ENCODE data around the gene LRRC28.

Gene LRRC28

DNA sequence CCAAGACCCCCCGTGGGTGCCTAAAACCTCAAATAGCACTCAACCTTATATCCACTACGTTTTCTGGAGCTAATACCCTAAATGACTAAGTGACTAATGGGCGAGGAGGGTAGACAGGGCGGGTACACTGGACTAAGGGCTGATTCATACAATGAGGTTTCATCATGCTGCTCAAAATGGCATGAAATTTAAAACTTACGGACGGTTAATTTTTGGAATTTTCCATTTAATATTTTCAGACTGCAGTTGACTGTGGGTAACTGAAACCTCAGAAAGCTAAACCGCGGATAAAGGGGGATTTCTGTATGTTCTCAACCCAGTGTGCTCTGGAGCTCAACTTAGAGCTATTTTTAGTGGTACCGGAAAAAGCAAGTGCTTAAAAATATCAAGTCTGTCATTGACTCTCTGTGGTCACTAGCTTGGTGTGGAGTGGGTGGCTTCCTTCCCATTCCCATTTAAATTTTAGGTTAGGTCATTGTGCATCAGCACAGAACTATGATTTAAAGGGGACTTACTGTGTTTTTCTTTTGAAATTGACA is 72.9 kb downstream of the LRRC28 start:
- DNase-seq (ENCODE audit: low read depth) = peak; percentile 65
- H3K4me3 ChIP-seq (ENCODE audit: low read depth, low read length) = no peak overlapping the region

DNA sequence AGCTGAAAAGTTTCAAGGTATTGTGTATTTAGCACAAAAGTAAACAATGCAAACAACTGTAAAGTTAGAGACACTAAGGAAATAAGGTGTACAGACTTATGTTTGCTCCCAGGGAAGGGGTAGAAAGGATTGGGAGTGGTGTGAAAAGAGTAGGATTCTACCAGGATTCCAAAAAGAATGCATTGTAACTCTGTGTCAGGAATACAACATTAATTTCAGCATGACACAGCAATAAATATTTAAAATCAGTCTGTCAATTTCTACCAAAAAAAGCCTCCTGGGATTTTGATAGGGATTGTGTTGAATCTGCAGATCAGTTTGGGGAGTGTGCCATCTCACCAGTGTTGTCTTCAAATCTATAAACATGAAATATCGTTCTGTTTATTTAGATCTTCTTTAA is 73.4 kb downstream of the LRRC28 start:
- TF ChIP-seq, protein P1, sequence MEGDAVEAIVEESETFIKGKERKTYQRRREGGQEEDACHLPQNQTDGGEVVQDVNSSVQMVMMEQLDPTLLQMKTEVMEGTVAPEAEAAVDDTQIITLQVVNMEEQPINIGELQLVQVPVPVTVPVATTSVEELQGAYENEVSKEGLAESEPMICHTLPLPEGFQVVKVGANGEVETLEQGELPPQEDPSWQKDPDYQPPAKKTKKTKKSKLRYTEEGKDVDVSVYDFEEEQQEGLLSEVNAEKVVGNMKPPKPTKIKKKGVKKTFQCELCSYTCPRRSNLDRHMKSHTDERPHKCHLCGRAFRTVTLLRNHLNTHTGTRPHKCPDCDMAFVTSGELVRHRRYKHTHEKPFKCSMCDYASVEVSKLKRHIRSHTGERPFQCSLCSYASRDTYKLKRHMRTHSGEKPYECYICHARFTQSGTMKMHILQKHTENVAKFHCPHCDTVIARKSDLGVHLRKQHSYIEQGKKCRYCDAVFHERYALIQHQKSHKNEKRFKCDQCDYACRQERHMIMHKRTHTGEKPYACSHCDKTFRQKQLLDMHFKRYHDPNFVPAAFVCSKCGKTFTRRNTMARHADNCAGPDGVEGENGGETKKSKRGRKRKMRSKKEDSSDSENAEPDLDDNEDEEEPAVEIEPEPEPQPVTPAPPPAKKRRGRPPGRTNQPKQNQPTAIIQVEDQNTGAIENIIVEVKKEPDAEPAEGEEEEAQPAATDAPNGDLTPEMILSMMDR (IDR thresholded peaks at IDR 0.05; ENCODE audit: low read depth, low read length, missing control alignments) = no peak
- DNase-seq (ENCODE audit: low read depth) = no peak
- no peak overlapping the region for H3K4me3 ChIP-seq (ENCODE audit: low read depth, low read length)

More for the DNA sequence above, 72.9 kb downstream of the LRRC28 start:
- TF ChIP-seq, protein P1 (IDR thresholded peaks at IDR 0.05; ENCODE audit: low read depth, low read length, missing control alignments) = no peak

DNA sequence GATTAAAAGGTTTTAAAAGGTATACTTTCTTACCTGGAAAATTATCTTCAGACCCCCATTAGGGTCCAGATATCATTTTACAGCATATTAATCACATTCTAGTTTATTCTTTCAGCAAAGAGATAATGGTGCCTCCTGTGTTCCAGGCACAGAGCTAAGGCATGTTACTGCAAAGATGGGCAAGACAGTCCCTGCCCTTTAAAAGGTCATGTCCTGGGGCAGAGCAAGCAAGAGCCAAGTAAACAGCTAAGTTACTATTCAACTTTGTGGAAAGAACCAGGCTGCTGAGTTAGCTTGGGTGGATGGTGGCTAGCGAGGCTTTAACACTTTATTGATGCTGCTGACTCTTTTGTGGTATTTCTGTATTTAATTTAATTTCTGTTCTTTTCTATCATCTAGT is 75.0 kb downstream of the LRRC28 start:
- TF ChIP-seq, protein P1 (IDR thresholded peaks at IDR 0.05; ENCODE audit: low read depth, low read length, missing control alignments) = no peak
- no peak overlapping the region for H3K4me3 ChIP-seq (ENCODE audit: low read depth, low read length)
- no peak for DNase-seq (ENCODE audit: low read depth)

DNA sequence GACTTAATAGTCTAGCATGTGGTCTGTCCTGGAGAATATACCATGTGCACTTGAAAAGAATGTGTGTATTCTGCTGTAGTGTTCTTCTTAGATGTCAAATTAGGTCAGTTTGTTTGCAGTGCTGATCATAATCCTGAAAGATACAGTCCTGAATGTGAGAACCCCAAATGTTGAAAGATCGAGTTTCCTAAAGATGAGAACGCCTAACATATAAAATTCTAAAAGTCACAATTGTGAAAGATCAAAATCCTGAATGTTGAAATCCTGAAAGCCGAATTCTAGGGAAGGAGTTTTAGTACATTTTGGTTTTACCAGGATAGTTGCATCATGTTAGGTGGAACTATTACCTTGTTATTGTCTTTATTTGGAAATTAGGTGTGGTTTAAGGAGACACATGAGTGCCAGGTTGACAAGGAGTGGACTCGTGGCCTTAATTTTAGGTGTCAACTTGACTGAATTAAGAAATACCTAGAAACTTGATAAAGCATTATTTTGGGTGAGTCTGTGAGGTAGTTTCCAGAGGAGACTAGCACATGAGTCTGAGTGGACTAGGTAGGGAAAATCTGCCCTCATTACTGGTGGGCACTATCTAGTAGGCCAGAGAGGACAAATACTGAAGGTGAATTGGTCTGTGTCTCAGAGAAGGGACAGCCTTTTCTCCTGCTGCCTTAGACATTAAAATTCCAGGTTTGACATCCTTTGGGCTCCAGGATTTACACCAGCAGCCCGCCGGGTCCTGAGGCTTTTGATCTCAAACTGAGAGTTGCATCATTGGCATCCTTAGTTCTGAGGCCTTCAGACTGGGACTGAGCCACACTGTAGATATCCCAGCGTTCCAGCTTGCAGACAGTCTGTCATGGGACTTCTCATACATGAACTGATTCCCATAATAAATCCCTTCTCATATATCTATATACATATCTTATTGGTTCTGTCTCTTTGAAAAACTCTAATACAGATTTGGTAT is 77.1 kb downstream of the LRRC28 start:
- DNase-seq (ENCODE audit: low read depth) = no peak
- H3K4me3 ChIP-seq (ENCODE audit: low read depth, low read length) = no peak overlapping the region
- TF ChIP-seq, protein P1 (IDR thresholded peaks at IDR 0.05; ENCODE audit: low read depth, low read length, missing control alignments) = no peak

DNA sequence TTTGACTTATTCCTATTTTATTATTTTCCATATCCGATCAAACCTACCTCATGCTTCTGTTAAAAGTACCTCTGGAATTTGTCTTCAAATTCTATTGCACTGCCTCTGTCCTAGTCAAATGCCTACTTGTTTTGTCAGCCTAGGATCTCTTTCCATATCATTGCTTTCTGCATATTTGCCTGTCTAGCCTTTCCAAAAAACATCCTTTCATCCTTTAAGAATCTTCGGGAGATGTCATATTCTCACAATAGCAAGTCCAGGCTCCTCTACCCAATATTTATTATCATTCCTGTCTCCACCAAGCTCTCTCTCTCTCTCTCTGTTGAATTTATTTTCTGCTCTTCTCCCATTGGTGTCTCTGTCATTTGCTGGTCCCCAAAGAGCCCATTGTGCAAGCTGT is 80.1 kb downstream of the LRRC28 start:
- TF ChIP-seq, protein P1 (IDR thresholded peaks at IDR 0.05; ENCODE audit: low read depth, low read length, missing control alignments) = no peak
- DNase-seq (ENCODE audit: low read depth) = no peak
- H3K4me3 ChIP-seq (ENCODE audit: low read depth, low read length) = no peak overlapping the region

DNA sequence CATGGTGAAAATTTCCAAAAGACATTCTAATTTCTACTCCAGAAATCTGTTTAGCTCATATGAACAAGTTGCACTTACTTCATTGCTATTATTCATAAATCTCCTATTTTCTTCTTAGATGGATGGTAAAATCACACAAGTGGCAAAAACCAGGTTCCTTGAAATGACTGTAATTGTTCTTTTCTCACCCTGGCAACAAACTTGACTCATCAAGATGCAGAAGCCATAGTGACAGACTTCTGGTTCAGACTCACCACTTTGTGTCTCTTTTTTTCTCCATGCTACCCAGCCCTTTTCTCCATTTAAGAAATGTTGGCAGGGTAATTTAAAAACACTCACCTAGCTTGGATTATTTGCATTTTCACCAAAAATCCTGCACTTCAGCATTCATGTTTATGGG is 82.1 kb downstream of the LRRC28 start:
- TF ChIP-seq, protein P1 (IDR thresholded peaks at IDR 0.05; ENCODE audit: low read depth, low read length, missing control alignments) = no peak
- DNase-seq (ENCODE audit: low read depth) = no peak
- no peak overlapping the region for H3K4me3 ChIP-seq (ENCODE audit: low read depth, low read length)
